NK-92 treated with Interleukin-12 subunit alpha and Interleukin-12 subunit beta, amount 100 ng/mL, for 24 hours (cell line): ENCODE results near the gene COL28A1.

ENCODE experiments used
- DNase-seq: peaks from one replicate; lab custom pipeline; 2025; lab: John Stamatoyannopoulos, UW

COL28A1 gene

DNA sequence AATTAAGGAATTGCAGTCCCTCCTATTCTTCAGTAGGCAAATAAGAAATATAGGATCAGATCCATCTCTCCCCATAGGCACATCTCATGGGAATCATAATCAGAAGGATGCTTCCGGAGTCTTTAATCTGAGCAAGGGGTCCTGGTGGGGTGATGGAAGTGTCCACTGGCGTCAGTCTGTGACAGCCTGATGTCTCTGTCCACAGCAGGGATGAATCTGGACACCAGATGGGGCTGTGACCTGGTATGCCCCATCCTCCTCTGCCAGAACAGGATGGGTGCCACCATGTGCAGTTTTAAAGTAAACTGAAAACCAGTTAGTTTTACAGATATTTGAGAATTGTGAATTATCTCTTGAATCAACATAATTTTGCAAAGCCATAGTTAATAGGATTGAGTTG is 204.7 kb downstream of the COL28A1 start:
- no peak for DNase-seq

DNA sequence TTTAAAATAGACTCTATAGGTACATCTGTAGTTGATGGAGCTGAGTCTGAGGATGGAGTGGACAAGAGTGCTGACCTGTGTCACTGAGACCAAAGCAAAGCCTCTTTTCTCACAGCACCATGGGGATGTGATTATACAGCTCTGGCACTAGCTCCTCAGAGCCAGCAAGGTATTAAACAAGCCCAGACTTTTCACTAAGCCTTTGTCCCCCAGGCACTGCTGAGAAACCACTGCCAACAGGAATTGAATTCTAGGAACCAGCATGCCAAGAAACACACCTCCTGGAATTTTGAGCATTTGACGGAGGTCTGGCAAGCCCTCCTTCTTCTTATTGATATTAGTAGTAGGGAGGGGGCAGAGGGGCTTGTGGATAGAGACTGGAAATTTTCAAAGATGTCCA is 206.3 kb downstream of the COL28A1 start:
- DNase-seq = no peak

DNA sequence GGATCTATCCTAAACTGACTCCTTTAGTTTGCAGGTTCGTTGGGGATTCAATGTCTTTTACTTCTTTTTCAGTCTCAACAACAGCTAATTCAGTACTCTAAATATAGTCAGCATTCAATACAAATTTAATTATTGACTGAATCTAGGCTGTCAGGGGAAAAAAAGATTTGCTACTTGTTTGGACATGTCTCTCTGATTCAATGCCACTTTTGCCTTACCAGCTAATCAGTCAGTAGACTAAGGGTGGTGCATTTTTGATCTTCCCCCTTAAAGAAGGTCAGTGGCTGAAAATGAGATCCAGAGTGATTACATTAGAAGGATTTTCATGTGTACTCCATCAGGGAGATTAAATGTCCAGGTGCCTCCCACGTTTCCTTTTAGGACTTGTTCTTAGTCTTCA is 208.2 kb downstream of the COL28A1 start:
- DNase-seq = no peak

DNA sequence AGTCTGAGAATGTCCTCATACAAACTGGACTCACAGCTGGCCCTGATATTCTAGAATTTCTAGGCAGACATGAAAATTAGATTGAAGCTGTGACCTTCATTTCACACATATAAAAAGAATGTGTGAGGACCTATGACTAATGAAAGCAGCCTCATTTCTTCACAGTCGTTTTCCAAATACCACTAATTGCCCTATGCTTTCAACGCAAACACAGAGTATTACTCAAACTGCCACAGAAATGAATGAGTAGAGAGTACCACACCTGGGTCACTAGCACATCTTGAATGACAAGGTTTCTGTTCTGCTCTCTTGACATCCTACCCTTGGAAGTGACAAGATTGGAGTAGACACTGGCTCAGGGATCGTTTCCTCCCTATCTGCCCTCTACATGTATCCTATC is 211.0 kb downstream of the COL28A1 start:
- DNase-seq = no peak

DNA sequence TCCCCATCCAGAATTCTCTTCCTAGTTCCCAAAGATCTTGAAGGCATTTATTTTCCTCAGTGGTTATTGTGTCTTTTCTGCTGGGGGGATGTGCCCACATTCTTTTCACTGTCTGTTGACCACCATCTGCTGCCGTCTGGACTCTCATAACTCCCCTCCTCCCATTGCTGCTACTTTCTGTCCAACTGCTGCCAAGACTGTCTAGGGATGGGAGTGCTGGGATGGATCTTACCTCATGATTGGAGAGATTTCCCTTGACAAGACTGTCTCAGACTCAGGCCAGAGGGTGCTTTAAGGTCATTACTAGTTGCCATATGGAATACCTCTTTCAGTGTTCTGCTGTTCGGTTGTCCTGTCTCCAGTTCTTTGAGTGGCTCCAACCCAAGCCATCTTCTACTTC is 211.8 kb downstream of the COL28A1 start:
- no peak for DNase-seq

DNA sequence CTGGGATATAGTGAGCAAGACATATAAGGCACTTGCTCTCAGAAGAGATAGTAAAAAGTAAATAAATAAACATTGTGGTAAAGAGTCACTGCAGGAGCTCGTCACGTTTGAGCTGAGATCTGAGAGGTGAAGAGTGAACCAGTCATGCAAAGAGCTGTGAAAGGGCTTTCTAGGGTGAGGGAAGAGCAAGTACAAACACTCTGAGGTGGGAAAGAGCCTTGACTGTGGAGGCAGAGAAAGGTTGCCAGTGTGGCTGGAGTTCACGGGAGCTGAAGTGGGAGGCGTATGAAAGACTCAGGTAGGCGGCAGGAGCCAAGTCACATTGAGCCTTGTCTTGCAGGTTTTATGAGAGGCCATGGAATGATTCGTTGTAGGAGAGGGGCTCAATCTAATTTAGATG is 212.3 kb downstream of the COL28A1 start:
- DNase-seq = no peak

DNA sequence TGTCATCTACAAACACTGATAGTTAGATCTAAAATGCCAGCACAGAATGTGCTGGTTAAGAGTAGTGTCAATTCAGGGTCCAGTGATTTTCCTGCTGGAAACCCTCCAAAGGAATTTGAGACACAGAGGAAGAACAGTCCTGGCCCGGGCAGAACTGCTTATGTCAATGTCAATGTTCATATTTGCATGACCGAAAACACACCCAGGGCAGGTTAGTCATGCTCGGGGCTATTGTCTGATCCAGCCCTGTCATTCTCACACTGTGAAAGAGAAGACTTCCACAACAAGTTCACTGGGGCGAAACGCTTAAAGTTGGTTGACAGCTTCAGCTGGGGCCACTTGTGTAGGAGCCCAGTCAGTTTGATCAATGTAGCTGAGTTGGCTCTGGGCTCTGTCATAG is 214.0 kb downstream of the COL28A1 start:
- DNase-seq = no peak

DNA sequence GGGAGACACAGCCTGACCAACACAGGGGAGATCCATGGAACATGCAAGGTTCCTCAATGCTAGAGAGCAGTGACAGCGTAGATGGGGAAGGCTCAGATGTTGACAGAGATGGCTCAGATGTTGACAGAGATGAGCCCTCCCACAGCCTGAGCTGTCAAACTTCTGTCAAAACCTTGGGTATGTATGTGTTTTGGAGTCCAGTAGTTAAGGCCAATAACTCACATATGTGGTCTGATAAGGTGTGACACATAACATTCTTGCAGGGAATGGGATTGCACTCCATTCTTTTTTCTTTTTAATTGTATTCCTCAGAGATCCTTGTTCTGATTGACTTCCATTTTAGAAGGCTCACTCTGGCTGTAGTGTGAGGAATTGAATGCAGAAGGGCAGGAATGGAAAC is 217.1 kb downstream of the COL28A1 start:
- no peak for DNase-seq

DNA sequence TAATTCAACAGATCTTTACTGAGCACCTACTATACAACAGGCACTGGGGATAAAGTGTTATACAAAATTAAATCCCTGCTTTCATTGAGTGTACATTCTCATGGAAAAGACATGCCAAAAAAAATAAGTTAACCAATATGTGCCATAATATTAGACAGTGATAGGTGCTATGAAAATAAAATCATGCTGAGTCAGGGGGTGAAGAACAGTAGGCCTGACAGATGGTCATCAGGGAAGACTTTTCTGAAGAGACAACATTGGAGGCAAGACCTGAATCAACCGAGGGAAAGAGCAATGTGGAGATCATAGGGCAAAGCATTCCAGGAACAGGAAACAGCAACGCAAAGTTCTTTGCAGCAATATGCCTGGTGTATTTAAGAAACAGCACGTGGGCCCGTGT is 217.8 kb downstream of the COL28A1 start:
- no peak for DNase-seq

DNA sequence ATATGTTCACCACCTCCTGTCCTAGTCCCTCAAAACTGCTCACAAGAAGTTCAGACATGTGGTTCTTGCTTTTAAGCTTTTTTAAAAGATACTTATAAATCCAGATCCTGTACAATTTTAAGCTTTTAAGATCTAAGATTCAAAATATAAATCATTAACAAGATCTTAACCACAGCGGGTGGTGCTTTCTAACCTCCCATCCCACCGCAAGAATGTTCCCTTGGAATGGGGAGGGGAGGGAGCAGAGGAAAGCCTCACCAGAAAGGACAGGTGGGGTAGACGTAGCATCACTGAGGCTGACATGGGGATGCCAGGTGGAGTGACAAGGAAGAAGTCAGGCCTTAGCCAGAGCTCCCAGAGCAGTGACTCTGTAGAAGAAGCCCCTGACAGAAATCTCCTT is 219.8 kb downstream of the COL28A1 start:
- DNase-seq = no peak

DNA sequence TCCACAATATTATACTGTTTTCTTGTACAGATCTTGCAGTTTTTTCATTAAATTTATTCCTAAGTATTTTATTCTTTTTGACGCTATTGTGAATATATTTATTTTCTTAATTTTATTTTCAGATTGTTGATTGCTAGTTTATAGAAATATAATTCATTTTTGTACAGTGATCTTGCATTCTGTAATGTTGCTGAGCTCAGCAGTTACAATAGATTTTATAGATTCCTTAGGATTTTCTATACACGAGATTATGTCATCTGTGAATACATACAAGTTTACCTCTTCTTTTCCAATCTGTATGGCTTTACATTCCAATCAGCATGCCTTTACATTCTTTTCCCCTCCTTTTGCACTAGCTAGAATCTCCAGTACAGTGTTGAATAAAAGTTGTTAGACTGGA is 223.3 kb downstream of the COL28A1 start:
- DNase-seq = no peak

DNA sequence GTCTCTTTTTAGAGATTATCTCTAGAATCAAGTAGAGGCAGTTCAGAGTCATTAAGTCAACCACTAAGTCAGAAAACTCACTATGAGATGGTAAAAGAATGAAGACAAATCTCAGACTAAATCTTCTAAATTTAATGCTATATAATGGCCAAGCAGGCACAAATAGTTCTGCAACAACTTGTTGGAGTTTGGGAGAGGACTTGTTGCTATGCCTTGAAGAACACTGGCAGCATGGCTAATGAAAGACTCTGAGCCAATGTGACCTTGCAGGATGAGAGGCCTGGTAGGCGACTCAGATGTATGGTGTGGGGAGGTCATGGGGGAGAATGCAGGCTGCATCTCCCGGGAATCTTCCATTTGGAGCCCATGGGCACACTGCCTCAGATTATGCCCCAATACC is 224.7 kb downstream of the COL28A1 start:
- DNase-seq = no peak

DNA sequence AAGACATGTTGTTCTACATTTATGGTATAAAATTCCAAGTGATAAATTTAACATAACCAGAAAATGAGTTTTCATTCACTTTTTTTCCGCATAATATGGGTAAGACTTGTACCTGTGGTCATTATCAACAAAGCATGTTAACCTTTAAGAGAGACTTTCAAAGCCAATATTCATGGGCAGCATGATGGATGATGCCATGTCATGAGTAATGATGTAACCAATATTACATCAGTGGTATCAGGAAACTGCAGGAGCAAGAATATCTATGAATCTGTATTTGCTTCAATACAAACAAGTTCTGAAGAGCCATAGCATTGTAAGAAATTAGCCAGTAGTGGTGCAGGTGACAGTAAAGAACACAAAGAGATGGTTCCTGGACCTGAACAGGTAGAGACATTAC is 226.5 kb downstream of the COL28A1 start:
- DNase-seq = no peak
